D721Med (cell line): ENCODE results near the gene OAT.

ENCODE experiments used
- DNase-seq: peaks from one replicate; pipeline ENCODE4 v3.0.0; 2011; ENCODE audit warnings: low spot score; ENCODE audit not compliant: insufficient read length
- FAIRE-seq: peaks from 2 replicates; lab custom pipeline; 2011; peaks lifted over from hg19 to GRCh38; lab: Jason Lieb, UNC
- CTCF ChIP-seq: IDR thresholded peaks from 2 replicates; pipeline ENCODE4 v1.5.1; 2012; ENCODE audit warnings: mild to moderate bottlenecking, control low read depth; ENCODE audit not compliant: insufficient read depth; ENCODE audit errors: missing control alignments

OAT gene

GRCh38 chr10:124347956-124348355 lies 70.8 kb downstream of the OAT start:
- FAIRE-seq = no peak
- no peak for TF ChIP-seq CTCF

More at GRCh38 chr10:124347956-124348355, 70.8 kb downstream of the OAT start:
- DNase-seq = no peak
